Fibroblast of peridontal ligament (primary cell): Measurements from ENCODE around the gene EBNA1BP2.
A peak's percentile ranks its signal among the peaks of the same experiment; 100 is the strongest.
"Not testable (repeated sequence)": the region's sequence is repeated elsewhere in the genome, so short reads cannot be mapped to it uniquely, and the experiment has no call there.

Source experiments
- DNase-seq: peaks from one replicate; pipeline ENCODE4 v3.0.0-alpha.2; 2010; ENCODE audit errors: extremely low read depth

EBNA1BP2 gene

GRCh38 chr1:43171876-43172526 is at the start of gene EBNA1BP2, which contains the start of gene CFAP57:
TSS of gene EBNA1BP2 (minus strand) at chr1:43172290. CDS start at chr1:43172118, 172 bp downstream.
TSS of gene CFAP57 (plus strand) at chr1:43172330. CDS start at chr1:43172754, 424 bp downstream.
- peak; percentile 92 for DNase-seq

GRCh38 chr1:43221797-43222196 is 49.7 kb upstream of the EBNA1BP2 start:
- no peak for DNase-seq

GRCh38 chr1:43220905-43221778 is 49.1 kb upstream of the EBNA1BP2 start:
- no peak for DNase-seq

- no peak for DNase-seq
These were observed 45.7 kb upstream of the EBNA1BP2 start for GRCh38 chr1:43217747-43218146.

- DNase-seq, result peak; percentile 71
These were observed 42.7 kb upstream of the EBNA1BP2 start for GRCh38 chr1:43214501-43215444.

- DNase-seq, result not testable (repeated sequence)
These were observed 36.2 kb upstream of the EBNA1BP2 start for GRCh38 chr1:43208277-43208676.

GRCh38 chr1:43207229-43207853 is 35.3 kb upstream of the EBNA1BP2 start:
- DNase-seq, result no peak

- DNase-seq, result peak; percentile 92
These were observed 34.6 kb upstream of the EBNA1BP2 start for GRCh38 chr1:43206600-43207228.

- DNase-seq, result peak; percentile 46
These were observed 33.6 kb upstream of the EBNA1BP2 start for GRCh38 chr1:43205671-43206070.

GRCh38 chr1:43204394-43204793 is 32.3 kb upstream of the EBNA1BP2 start:
- DNase-seq, result no peak

- no peak for DNase-seq
These were observed 31.8 kb upstream of the EBNA1BP2 start for GRCh38 chr1:43203859-43204258.

GRCh38 chr1:43199093-43199726 is 27.1 kb upstream of the EBNA1BP2 start:
- no peak for DNase-seq

- DNase-seq, result no peak
These were observed 25.4 kb upstream of the EBNA1BP2 start for GRCh38 chr1:43197343-43198127.

GRCh38 chr1:43194509-43194908 is 22.4 kb upstream of the EBNA1BP2 start:
- no peak for DNase-seq

GRCh38 chr1:43188106-43188505 is 16.0 kb upstream of the EBNA1BP2 start:
- no peak for DNase-seq

GRCh38 chr1:43184995-43185394 is 12.9 kb upstream of the EBNA1BP2 start:
- no peak for DNase-seq

- DNase-seq, result no peak
These were observed 12.3 kb upstream of the EBNA1BP2 start for GRCh38 chr1:43184388-43184787.

GRCh38 chr1:43177691-43178090 is 5.6 kb upstream of the EBNA1BP2 start:
- DNase-seq, result no peak

GRCh38 chr1:43174873-43175272 is 2.8 kb upstream of the EBNA1BP2 start:
- DNase-seq, result no peak
